Sigmoid colon (tissue), 4 donors: ENCODE results near the gene NMRAL1.

Experiments
- CTCF ChIP-seq, 4 experiments: fragments of 450-650 bp in 3 of 4; fragments of 200-600 bp in 1 of 4; IDR thresholded peaks; one replicate each; pipeline ENCODE4 v1.5.1; 2016 to 2019; ENCODE audit warnings: antibody characterized with exemption in 4 of 4, mild to moderate bottlenecking in 3 of 4, moderate library complexity in 2 of 4
- POLR2A ChIP-seq, 2 donors: fragments of 450-650 bp; IDR thresholded peaks; one replicate each; pipeline ENCODE4 v1.6.1; 2016; ENCODE audit warnings: antibody characterized with exemption in 2 of 2, mild to moderate bottlenecking in 2 of 2, moderate library complexity in 2 of 2
- POLR2AphosphoS5 ChIP-seq, 4 donors: sonication (generic); formaldehyde crosslinking; IDR thresholded peaks; one replicate each; pipeline ENCODE4 v1.6.1; 2017; ENCODE audit warnings: antibody characterized with exemption in 4 of 4

- TF ChIP-seq POLR2AphosphoS5 (IDR thresholded peaks at IDR 0.05) = no peak
- TF ChIP-seq POLR2A (IDR thresholded peaks at IDR 0.05) = no peak
- no peak for TF ChIP-seq CTCF (IDR thresholded peaks at IDR 0.05)
Observed at GRCh38 chr16:4491898-4492297, 17.5 kb upstream of the NMRAL1 start.
